OCI-LY3 (cell line): ENCODE results near the gene BORCS5.

Experiments
- H2AFZ ChIP-seq: fragments of 200-600, 300-600 bp; shearing (Covaris generic); 2 replicates; pipeline ENCODE4 v1.6.0; 2014; ENCODE audit warnings: antibody characterized with exemption, low read depth, low read length
- H3K27ac ChIP-seq: fragments of 200-600, 300-600 bp; sonication (generic); 2 replicates; pipeline ENCODE4 v1.5.1; 2014; ENCODE audit warnings: mild to moderate bottlenecking, low read length, moderate library complexity, mixed read lengths
- H3K27me3 ChIP-seq: fragments of 200-600, 300-600 bp; sonication (generic); 2 replicates; pipeline ENCODE4 v1.6.1; 2014; ENCODE audit warnings: low read depth, low read length, mixed read lengths
- H3K36me3 ChIP-seq: fragments of 200-600, 300-600 bp; sonication (generic); replicated peaks from 2 replicates; pipeline ENCODE3; 2014; ENCODE audit warnings: low read depth, low read length, mixed read lengths
- H3K4me1 ChIP-seq: fragments of 300-600, 200-600 bp; sonication (generic); 2 replicates; pipeline ENCODE4 v1.6.1; 2014; ENCODE audit warnings: low read length, mixed read lengths
- H3K4me2 ChIP-seq: fragments of 200-600, 300-600 bp; sonication (generic); 2 replicates; pipeline ENCODE4 v1.6.1; 2014; ENCODE audit warnings: low read length, mixed read lengths
- H3K4me3 ChIP-seq: fragments of 300-600, 200-600 bp; sonication (generic); 2 replicates; pipeline ENCODE4 v1.5.1; 2014; ENCODE audit warnings: antibody characterized with exemption, mild to moderate bottlenecking, low read length, moderate library complexity
- H3K79me2 ChIP-seq: fragments of 300-600, 200-600 bp; shearing (Covaris generic); 2 replicates; pipeline ENCODE4 v1.6.1; 2014; ENCODE audit warnings: mild to moderate bottlenecking, low read length, mixed read lengths
- H3K9ac ChIP-seq: fragments of 300-600, 200-600 bp; shearing (Covaris generic); 2 replicates; pipeline ENCODE4 v1.6.0; 2014; ENCODE audit warnings: mild to moderate bottlenecking, low read length, moderate library complexity
- H3K9me3 ChIP-seq: fragments of 200-600, 300-600 bp; shearing (Covaris generic); 2 replicates; pipeline ENCODE4 v1.6.1; 2014; ENCODE audit warnings: low read length, mixed read lengths; ENCODE audit not compliant: insufficient read depth
- H4K20me1 ChIP-seq: fragments of 200-600, 300-600 bp; sonication (generic); 2 replicates; pipeline ENCODE4 v1.6.1; 2016; ENCODE audit warnings: low read length, mixed read lengths; ENCODE audit not compliant: insufficient read depth
- CTCF ChIP-seq: fragments of 200-600, 300-600 bp; sonication (generic); IDR thresholded peaks from 2 replicates; pipeline ENCODE4 v1.5.1; 2014; ENCODE audit warnings: antibody characterized with exemption, low read length, low read depth
- EZH2phosphoT487 ChIP-seq: fragments of 200-600 bp; shearing (Covaris generic); IDR thresholded peaks from 2 replicates; pipeline ENCODE4 v1.6.1; 2018; ENCODE audit warnings: antibody characterized with exemption, mixed run types, low read depth

Gene BORCS5

GRCh38 chr12:12518919-12519318 lies 162.0 kb downstream of the BORCS5 start:
- H4K20me1 ChIP-seq, result no peaks in the 10 kb centered on the region
- H3K9ac ChIP-seq, result no peak overlapping the region
- no peaks in the 10 kb centered on the region for H3K9me3 ChIP-seq
- no peaks in the 10 kb centered on the region for H3K27me3 ChIP-seq
- TF ChIP-seq CTCF (no peak), EZH2phosphoT487 (no peak)
- no peak overlapping the region for H3K27ac ChIP-seq
- no peak overlapping the region for H3K4me2 ChIP-seq
- H3K4me3 ChIP-seq, result no peak overlapping the region
- peaks cover 5% of the 10 kb centered on the region; the same call in 1 of the 2 replicates for H3K4me1 ChIP-seq
- no peak overlapping the region for H2AFZ ChIP-seq
- H3K36me3 ChIP-seq, result no peaks in the 10 kb centered on the region
- H3K79me2 ChIP-seq, result no peaks in the 10 kb centered on the region
